Measurements from ENCODE around the gene KLLN. TPM values are rescaled to one million over a fixed set of nuclear protein-coding genes. Genes with fewer than 3 reads are reported as not detected.

Gene KLLN
- total RNA-seq, 1 donor from 2014 or later: 0.41 TPM

DNA sequence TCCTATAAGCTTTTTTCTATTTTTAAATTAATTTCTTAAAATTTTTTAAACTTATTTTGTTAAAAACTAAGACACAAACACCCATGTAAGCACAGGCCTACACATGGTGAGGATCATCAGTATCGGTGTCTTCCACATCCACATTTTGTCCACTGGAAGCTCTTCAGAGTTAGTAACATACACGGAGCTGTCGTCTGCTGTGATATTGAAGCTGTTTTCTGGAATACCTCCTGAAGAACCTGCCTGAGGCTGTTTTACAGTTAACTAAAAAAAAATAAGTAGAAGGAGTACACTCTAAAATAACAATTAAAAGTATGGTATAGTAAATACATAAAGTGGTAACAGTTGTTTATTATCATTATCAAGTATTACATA lies 17.7 kb downstream of the KLLN start:
- no peak for ATAC-seq
- TF ChIP-seq, protein P1, sequence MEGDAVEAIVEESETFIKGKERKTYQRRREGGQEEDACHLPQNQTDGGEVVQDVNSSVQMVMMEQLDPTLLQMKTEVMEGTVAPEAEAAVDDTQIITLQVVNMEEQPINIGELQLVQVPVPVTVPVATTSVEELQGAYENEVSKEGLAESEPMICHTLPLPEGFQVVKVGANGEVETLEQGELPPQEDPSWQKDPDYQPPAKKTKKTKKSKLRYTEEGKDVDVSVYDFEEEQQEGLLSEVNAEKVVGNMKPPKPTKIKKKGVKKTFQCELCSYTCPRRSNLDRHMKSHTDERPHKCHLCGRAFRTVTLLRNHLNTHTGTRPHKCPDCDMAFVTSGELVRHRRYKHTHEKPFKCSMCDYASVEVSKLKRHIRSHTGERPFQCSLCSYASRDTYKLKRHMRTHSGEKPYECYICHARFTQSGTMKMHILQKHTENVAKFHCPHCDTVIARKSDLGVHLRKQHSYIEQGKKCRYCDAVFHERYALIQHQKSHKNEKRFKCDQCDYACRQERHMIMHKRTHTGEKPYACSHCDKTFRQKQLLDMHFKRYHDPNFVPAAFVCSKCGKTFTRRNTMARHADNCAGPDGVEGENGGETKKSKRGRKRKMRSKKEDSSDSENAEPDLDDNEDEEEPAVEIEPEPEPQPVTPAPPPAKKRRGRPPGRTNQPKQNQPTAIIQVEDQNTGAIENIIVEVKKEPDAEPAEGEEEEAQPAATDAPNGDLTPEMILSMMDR (IDR thresholded peaks at IDR 0.05): no peak
- Histone ChIP-seq H3K4me3 (no peak overlapping the region), H3K9me3 (no peaks in the 10 kb centered on the region), H3K27ac (no peak overlapping the region), H3K36me3 (no peaks in the 10 kb centered on the region), H3K4me1 (no peaks in the 10 kb centered on the region), H3K27me3 (no peaks in the 10 kb centered on the region)
- no peak for DNase-seq
- intact Hi-C loops (cut with DNase I): no loop called here

DNA sequence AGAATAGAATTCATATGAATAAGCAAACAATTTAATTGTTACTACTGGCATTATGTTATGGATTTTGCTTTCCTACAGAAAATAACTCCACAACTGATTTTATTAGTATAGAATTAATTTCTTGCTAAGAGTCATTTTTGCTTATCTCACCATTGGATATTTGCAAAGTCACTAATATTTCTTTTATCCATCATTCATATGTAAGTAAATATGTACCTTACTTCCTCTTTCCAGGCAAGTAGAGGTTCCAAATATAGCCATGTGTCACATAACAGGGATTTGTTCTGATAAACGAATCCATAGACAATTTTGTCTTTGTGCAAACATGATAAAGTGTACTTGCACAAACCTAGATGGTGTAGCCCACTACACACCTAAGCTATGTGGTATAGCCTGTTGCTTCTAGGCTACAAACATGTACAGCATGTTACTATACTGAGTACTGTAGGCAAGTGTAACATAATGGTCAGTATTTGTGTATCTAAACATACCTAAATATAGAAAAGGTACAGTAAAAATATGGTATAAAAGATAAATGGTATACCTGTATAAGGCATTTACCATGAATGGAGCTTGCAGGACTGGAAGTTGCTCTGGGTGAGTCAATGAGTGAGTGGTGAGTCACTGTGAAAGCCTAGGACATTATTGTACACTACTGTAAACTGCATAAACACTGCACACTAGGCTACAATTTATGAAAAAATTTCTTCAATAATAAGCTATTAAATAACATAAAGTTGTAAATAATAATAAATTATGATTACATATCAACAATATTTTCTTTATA lies 18.3 kb downstream of the KLLN start:
- Histone ChIP-seq H3K27ac (no peak overlapping the region), H3K9me3 (no peaks in the 10 kb centered on the region), H3K27me3 (no peaks in the 10 kb centered on the region), H3K36me3 (no peaks in the 10 kb centered on the region), H3K4me3 (no peak overlapping the region), H3K4me1 (no peaks in the 10 kb centered on the region)
- intact Hi-C loops (cut with DNase I): no loop called here
- no peak for DNase-seq
- TF ChIP-seq, protein P1 (IDR thresholded peaks at IDR 0.05): no peak
- no peak for ATAC-seq

DNA sequence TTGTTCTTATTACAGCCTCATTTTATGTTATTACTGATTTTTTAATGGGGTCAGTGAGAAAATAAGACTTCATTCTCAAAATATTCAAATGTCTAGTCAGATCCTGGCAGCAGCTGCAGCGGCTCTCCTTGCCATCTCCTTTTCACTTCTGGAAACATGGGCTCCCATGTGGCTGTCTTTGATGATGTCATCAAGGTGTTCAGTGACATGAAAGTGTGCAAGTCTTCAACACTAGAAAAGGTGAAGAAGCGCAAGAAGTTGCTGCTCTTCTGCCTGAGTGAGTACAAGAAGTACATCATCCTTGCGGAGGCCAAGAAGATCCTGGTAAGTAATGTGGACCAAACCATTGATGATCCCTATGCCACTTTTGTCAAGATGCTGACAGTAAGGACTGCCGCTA lies 19.6 kb downstream of the KLLN start:
- TF ChIP-seq, protein P1 (IDR thresholded peaks at IDR 0.05): no peak
- DNase-seq (no peak), ATAC-seq (no peak)
- Histone ChIP-seq H3K4me3 (no peak overlapping the region), H3K27ac (no peak overlapping the region), H3K4me1 (no peaks in the 10 kb centered on the region), H3K36me3 (no peaks in the 10 kb centered on the region), H3K27me3 (no peaks in the 10 kb centered on the region), H3K9me3 (no peaks in the 10 kb centered on the region)
- intact Hi-C loops (cut with DNase I): no loop called here

DNA sequence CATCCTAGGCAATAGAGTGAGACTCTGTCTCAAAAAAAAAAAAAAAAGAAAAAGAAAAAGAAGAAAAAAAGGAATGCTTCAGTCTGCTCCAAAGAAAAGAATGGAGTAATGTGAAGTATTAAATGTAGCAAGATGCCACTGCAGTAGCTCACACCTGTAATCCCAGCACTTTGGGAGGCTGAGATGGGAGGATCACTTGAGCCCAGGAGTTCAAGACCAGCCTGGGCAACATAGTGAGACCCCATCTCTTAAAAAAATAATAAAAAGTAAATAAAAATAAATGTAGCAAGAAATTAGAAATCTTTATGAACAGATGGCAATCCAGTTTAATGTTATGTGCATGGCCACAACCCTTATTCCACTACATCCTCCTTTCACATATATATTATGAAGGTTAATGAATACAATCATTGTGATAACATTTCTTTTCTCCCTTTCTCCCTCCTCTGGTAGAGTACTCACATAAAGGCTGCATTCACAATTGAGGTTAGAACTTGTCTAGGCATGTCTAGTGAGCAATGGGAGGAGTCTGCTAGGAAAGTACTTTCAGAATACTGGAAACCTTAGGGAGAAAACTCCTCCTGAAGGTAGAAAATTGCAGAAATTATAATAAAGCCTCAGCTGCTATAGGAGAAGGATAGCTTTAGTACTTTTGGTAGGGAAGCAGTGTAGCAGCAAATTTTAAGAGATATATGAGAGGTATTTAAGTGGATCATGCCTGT lies 20.4 kb downstream of the KLLN start:
- no peak overlapping the region for H3K27ac ChIP-seq
- peak; percentile 47 for ATAC-seq
- no peaks in the 10 kb centered on the region for H3K27me3 ChIP-seq
- intact Hi-C loops (cut with DNase I): no loop called here
- no peak for DNase-seq
- TF ChIP-seq, protein P1 (IDR thresholded peaks at IDR 0.05): no peak
- H3K9me3 ChIP-seq: no peaks in the 10 kb centered on the region
- no peaks in the 10 kb centered on the region for H3K4me1 ChIP-seq
- no peak overlapping the region for H3K4me3 ChIP-seq
- no peaks in the 10 kb centered on the region for H3K36me3 ChIP-seq

DNA sequence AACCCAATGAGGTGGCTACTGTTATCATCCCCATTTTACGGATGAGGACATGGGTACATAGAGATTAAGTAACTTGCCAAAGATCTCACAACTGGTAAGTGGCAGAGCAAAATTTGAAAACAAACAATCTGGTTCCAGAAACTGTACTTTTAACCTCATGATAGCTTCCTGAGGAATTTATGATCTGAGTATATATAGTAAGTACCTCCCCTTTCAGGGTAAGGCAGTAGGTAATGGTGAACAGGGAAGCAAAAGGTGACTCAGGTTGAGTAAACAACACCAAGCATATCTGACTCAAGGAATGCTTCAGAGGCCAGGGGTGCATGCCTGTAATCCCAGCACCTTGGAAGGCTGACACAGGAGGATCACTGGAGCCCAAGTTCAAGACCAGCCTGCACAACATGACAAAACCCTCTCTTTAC lies 21.1 kb downstream of the KLLN start:
- Histone ChIP-seq H3K27me3 (no peaks in the 10 kb centered on the region), H3K9me3 (no peaks in the 10 kb centered on the region), H3K36me3 (no peaks in the 10 kb centered on the region), H3K4me1 (no peaks in the 10 kb centered on the region), H3K27ac (no peak overlapping the region), H3K4me3 (no peak overlapping the region)
- TF ChIP-seq, protein P1 (IDR thresholded peaks at IDR 0.05): no peak
- DNase-seq: no peak
- ATAC-seq: peak; percentile 92
- intact Hi-C loops (cut with DNase I): no loop called here
